ENCODE measurements around the gene MAP7D2.

The MAP7D2 gene

GRCh38 chrX:20007962-20008622, 108.6 kb downstream of the MAP7D2 start:
- H3K4me3 ChIP-seq (ENCODE audit: low read depth, low read length), result peak overlapping the region; percentile 9; the same call in 1 of the 2 replicates
- no peak for DNase-seq (ENCODE audit: low read depth)
- TF ChIP-seq CTCF (IDR thresholded peaks at IDR 0.05; ENCODE audit: control insufficient read depth, extremely low read depth, insufficient read depth), result no peak

- no peak overlapping the region for H3K4me3 ChIP-seq (ENCODE audit: low read depth, low read length)
- DNase-seq (ENCODE audit: low read depth), result no peak
- no peak for TF ChIP-seq CTCF (IDR thresholded peaks at IDR 0.05; ENCODE audit: control insufficient read depth, extremely low read depth, insufficient read depth)
Observed at GRCh38 chrX:20005883-20006282, 110.8 kb downstream of the MAP7D2 start.

GRCh38 chrX:20001588-20001987, 115.1 kb downstream of the MAP7D2 start:
- no peak for DNase-seq (ENCODE audit: low read depth)
- H3K4me3 ChIP-seq (ENCODE audit: low read depth, low read length), result no peak overlapping the region
- no peak for TF ChIP-seq CTCF (IDR thresholded peaks at IDR 0.05; ENCODE audit: control insufficient read depth, extremely low read depth, insufficient read depth)

- TF ChIP-seq CTCF (IDR thresholded peaks at IDR 0.05; ENCODE audit: control insufficient read depth, extremely low read depth, insufficient read depth), result no peak
- peak overlapping the region; percentile 38 for H3K4me3 ChIP-seq (ENCODE audit: low read depth, low read length)
- DNase-seq (ENCODE audit: low read depth), result no peak
Observed at GRCh38 chrX:19991350-19991718, 125.4 kb downstream of the MAP7D2 start.

- DNase-seq (ENCODE audit: low read depth), result no peak
- H3K4me3 ChIP-seq (ENCODE audit: low read depth, low read length), result peak within 1 kb of the TSS; percentile 65
- peak; percentile 80 for TF ChIP-seq CTCF (IDR thresholded peaks at IDR 0.05; ENCODE audit: control insufficient read depth, extremely low read depth, insufficient read depth)
Observed at GRCh38 chrX:19990556-19991349, 126.0 kb downstream of the MAP7D2 start, which contains the start of gene BCLAF3. Gene BCLAF3, minus strand, starts transcription at chrX:19991061. Its CDS starts 20,797 bp downstream, at chrX:19970264.

GRCh38 chrX:19990151-19990555, 126.6 kb downstream of the MAP7D2 start:
- no peak for TF ChIP-seq CTCF (IDR thresholded peaks at IDR 0.05; ENCODE audit: control insufficient read depth, extremely low read depth, insufficient read depth)
- peak overlapping the region; percentile 65 for H3K4me3 ChIP-seq (ENCODE audit: low read depth, low read length)
- DNase-seq (ENCODE audit: low read depth), result no peak
